Hematopoietic multipotent progenitor cell (in vitro differentiated cells): ENCODE data around the gene ARHGEF39. TPM values are rescaled to one million over a fixed set of nuclear protein-coding genes. Genes with fewer than 3 reads are reported as not detected.
"Not testable (repeated sequence)": the region's sequence is repeated elsewhere in the genome, so short reads cannot be mapped to it uniquely, and the experiment has no call there.

Source experiments
- DNase-seq, 3 donors: peaks; one replicate each; pipeline ENCODE4 v3.0.0-alpha.2; 2011 to 2015; ENCODE audit warnings: low read depth in 2 of 3, low spot score in 2 of 3
- small RNA-seq: library from RNA; depleted of rRNA; stranded (forward); fragments of <200 nt; gene quantifications from one replicate; pipeline ENCODE3, GENCODE V24; 2012
- total RNA-seq: library from RNA; depleted of rRNA; stranded (reverse); fragments of >200 nt; gene quantifications from one replicate; pipeline ENCODE4 v1.2.3, GENCODE V29; 2012

ARHGEF39 gene
- total RNA-seq, 1 donor = 1.3 TPM

- DNase-seq = no peak
Measured at GRCh38 chr9:35628389-35628991, 36.5 kb downstream of the ARHGEF39 start.

DNA sequence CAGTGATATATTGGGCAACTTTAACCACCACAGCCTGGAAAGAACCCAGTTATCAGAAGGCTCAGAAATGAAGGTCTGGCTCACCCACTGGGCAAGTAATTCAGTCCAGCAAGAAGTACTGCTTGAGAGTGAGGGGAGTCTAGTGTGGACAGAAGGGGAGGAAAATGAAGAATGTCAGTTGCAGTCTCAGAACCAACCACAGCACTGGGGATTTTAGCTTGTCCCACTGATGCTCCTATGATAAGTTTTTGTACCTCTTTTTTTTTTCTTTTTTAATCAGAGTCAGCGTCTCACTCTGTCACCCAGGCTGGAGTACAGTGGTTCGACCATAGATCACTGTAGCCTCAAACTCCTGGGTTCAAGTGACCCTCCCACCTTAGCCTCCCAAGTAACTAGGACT lies 37.4 kb downstream of the ARHGEF39 start:
- no peak for DNase-seq

GRCh38 chr9:35619800-35620158 lies 45.2 kb downstream of the ARHGEF39 start:
- peak in 1 of 3 donors; percentile 45 for DNase-seq

DNA sequence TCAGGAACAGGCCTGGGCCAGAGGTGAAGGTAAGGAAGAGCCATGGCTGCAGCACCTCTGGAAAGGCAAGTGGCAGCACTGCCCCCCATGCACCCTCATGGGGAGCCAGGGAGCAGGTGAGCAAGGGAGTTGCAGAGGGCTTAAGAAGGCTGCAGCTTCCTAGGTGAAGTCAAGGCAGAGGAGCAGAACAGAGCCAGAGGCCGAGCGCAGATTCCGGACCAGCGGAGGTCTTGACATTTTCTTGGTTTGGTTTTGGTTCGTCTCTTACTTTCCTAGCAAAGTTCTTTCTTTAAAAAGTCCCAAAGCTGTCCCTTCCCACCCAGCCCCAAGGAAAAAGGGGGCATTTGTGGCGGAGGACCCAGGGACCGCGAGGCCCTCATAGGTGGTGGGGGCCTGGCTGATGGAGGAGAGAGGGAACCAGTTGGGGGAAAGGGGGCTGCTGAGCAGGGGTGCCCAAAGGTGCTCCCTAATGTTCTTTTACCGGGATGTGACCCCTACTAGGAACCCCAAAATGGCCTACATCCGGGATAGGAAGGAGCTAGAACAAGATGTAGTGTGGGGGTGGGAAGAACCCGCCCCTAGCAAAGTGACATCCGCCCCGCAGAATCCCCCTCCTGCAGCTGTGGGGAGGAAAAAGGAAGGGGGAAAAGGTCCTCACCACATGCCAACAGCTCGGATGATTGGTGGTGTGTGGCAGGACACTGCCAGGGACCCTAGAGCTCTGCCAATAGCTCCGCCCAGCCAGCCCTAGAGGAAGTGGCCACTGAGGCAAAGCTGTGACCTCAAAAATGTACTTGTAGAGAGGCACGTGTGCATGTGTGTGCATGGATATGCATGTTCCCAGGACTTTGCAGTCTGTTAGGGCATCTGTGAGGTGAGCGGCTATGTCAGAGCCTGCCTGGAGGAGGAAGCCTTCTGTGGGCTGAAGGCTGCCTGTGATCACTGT lies 45.9 kb downstream of the ARHGEF39 start:
- DNase-seq = peak in 2 of 3 donors; percentile 42 to 67

DNA sequence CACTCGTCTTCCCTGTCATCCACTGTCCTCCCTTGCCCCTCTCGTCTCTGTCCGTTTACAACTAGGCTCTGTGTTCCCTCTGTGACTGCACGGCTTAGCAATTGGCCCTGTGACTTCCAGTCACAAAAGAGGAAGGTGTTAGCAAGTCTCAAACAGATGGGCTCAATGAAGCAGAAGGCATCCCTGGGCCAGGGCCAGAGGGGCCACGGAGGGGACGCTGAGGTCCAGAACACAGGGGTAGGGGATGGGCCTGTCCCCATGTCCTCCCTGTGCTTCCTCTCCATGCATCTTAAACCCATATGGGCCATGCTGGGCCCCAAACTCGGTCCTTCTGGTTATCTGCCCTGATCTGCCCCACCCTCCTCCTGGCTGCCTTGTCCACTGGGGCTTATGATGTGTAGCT lies 46.7 kb downstream of the ARHGEF39 start, which contains the start of gene CD72:
Gene CD72 (minus strand): TSS at position 89 of the 403 bp plus-strand sequence. CDS start 110 bp downstream, outside the sequence.
- peak in 2 of 3 donors; percentile 42 to 55 for DNase-seq

- DNase-seq = no peak
Measured at GRCh38 chr9:35617548-35617947, 47.4 kb downstream of the ARHGEF39 start.

- peak; percentile 36 to 61 (median 56) for DNase-seq
Measured at GRCh38 chr9:35616681-35617459, 48.1 kb downstream of the ARHGEF39 start.

DNA sequence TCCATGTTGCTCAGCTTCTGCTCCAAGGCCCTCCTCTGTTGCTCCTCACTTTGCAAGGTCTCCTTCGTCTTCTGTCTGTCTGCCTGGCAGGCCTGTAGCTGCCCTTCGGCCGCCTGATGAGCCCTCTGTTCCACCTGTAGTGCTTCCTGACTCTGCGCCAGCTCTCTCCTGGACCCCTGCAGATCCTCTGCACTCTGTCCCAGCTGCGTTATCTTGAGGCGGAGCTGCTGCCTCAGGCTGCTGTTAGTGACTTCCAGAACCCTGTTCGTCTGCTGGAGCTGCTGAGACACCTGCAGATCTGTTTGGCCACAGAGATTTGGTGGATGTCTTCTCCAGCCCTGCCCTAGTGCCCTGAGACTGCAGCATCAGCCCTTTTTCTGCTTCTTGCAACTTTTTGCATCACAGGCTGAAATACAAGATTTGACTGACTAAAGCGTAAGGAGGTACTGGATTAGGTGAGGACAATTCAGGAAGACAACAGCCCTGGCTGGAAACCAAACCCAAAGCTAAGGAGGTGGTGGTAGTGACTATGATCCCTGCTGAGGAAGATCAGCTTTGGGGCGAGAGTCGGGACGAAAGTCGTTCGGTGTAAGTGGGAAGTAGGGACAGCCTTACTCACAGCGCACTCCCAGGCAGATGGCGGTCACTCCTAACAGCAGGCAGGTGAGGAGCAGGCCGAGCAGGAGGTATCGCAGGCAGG lies 48.9 kb downstream of the ARHGEF39 start:
- no peak for DNase-seq

GRCh38 chr9:35612843-35613242 lies 52.2 kb downstream of the ARHGEF39 start:
- no peak for DNase-seq

DNA sequence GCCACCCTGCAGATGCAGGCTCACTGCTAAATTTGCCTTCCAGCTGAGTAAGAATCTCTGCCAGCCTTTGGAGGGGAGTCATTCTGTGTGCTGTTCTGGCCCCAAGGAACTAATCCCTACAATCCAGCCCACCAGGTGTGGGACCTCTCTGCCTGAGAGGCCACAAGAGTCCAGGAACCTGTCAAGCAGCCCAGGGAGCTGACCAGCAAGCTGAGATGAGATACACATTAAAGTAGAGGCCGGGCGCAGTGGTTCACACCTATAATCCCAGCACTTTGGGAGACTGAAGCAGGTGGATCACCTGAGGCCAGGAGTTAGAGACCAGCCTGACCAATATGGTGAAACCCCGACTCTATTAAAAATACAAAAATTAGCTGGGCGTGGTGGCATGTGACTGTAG lies 52.9 kb downstream of the ARHGEF39 start:
- not testable (repeated sequence) for DNase-seq

- DNase-seq = peak in 2 of 3 donors; percentile 43 to 70
Measured at GRCh38 chr9:35611230-35611797, 53.7 kb downstream of the ARHGEF39 start.

- DNase-seq = no peak
Measured at GRCh38 chr9:35609820-35610163, 55.2 kb downstream of the ARHGEF39 start.

Small RNA genes within 50 kb of the gene (small RNA-seq; reads per million reads assigned to genes)
- gene RMRP = not detected
- gene RN7SL22P = not detected

Other genes starting within 250 kb of the ARHGEF39 start
- gene RUSC2, start 175.1 kb downstream of the ARHGEF39 start, total RNA-seq = 17.8 TPM
- gene TESK1, start 59.9 kb downstream of the ARHGEF39 start, total RNA-seq = 13.2 TPM
- gene CD72, start 46.8 kb downstream of the ARHGEF39 start, total RNA-seq = 6.7 TPM
- gene SIT1, start 14.3 kb downstream of the ARHGEF39 start, total RNA-seq = 0.54 TPM
- 38,740 TPM for gene RMRP, start 7.2 kb downstream of the ARHGEF39 start, total RNA-seq
- gene CCDC107, start 6.9 kb downstream of the ARHGEF39 start, total RNA-seq = 5.7 TPM
- gene CA9, start 8.7 kb upstream of the ARHGEF39 start, total RNA-seq = 0.81 TPM
- gene TPM2, start 24.7 kb upstream of the ARHGEF39 start, total RNA-seq = 5.7 TPM
- gene TLN1, start 67.0 kb upstream of the ARHGEF39 start, total RNA-seq = 414 TPM
- gene CREB3, start 67.5 kb upstream of the ARHGEF39 start, total RNA-seq = 25.0 TPM
- 41.5 TPM for gene GBA2, start 84.0 kb upstream of the ARHGEF39 start, total RNA-seq
- gene RGP1, start 84.1 kb upstream of the ARHGEF39 start, total RNA-seq = 16.7 TPM
- 2.4 TPM for gene MSMP, start 89.1 kb upstream of the ARHGEF39 start, total RNA-seq
- 1.6 TPM for gene NPR2, start 126.4 kb upstream of the ARHGEF39 start, total RNA-seq
- gene SPAG8, start 147.1 kb upstream of the ARHGEF39 start, total RNA-seq = 3.2 TPM
- gene HINT2, start 149.8 kb upstream of the ARHGEF39 start, total RNA-seq = 22.6 TPM
- gene FAM221B, start 163.5 kb upstream of the ARHGEF39 start, total RNA-seq = not detected
- gene TMEM8B, start 164.0 kb upstream of the ARHGEF39 start, total RNA-seq = 1.1 TPM
- not detected for gene OR13J1, start 205.2 kb upstream of the ARHGEF39 start, total RNA-seq
- gene HRCT1, start 241.0 kb upstream of the ARHGEF39 start, total RNA-seq = not detected
- under 0.01 TPM for gene SPAAR, start 244.3 kb upstream of the ARHGEF39 start, total RNA-seq